ENCODE data around the gene IGSF9B. TPM values are rescaled to one million over a fixed set of nuclear protein-coding genes. Genes with fewer than 3 reads are reported as not detected.

IGSF9B gene
- total RNA-seq, 4 donors from 2014 or later, result 2.1 to 5.1 (median 2.8) TPM

GRCh38 chr11:133903875-133904817 lies 52.6 kb downstream of the IGSF9B start:
- Histone ChIP-seq H3K27me3 (no peaks in the 10 kb centered on the region), H3K9me3 (no peaks in the 10 kb centered on the region), H3K36me3 (peaks cover 0 to 50% (median 0%) of the 10 kb centered on the region in 3 donors), H3K4me1 (no peaks in the 10 kb centered on the region), H3K4me3 (no peak overlapping the region), H3K27ac (no peak overlapping the region)
- TF ChIP-seq EP300 (IDR thresholded peaks at IDR 0.05), result no peak
- TF ChIP-seq POLR2A (IDR thresholded peaks at IDR 0.05), result no peak
- TF ChIP-seq CTCF (IDR thresholded peaks at IDR 0.05), result no peak
- whole genome bisulfite sequencing, 2 donors, result 90% methylated on average over 8 of the region's 8 CpGs
- no peak for DNase-seq (ENCODE audit: low spot score in 2 of 2)

- Histone ChIP-seq H3K27me3 (no peaks in the 10 kb centered on the region), H3K9me3 (no peaks in the 10 kb centered on the region), H3K4me3 (no peak overlapping the region), H3K36me3 (peaks cover 0 to 47% (median 0%) of the 10 kb centered on the region in 3 donors), H3K4me1 (no peaks in the 10 kb centered on the region), H3K27ac (no peak overlapping the region)
- 93 to 94% methylated on average over 13 of the region's 13 CpGs for whole genome bisulfite sequencing, 2 donors
- no peak for DNase-seq (ENCODE audit: low spot score in 2 of 2)
- no peak for TF ChIP-seq EP300 (IDR thresholded peaks at IDR 0.05)
- TF ChIP-seq CTCF (IDR thresholded peaks at IDR 0.05), result no peak
- no peak for TF ChIP-seq POLR2A (IDR thresholded peaks at IDR 0.05)
Measured at GRCh38 chr11:133903056-133903455, 53.7 kb downstream of the IGSF9B start.

GRCh38 chr11:133902506-133902905 lies 54.3 kb downstream of the IGSF9B start:
- no peak overlapping the region for H3K27ac ChIP-seq
- no peak overlapping the region for H3K4me3 ChIP-seq
- H3K36me3 ChIP-seq, result peaks cover 0 to 42% (median 0%) of the 10 kb centered on the region in 3 donors
- H3K4me1 ChIP-seq, result no peaks in the 10 kb centered on the region
- no peaks in the 10 kb centered on the region for H3K27me3 ChIP-seq
- WGBS, 2 donors, result 88 to 96% methylated on average over 4 of the region's 4 CpGs
- TF ChIP-seq POLR2A (IDR thresholded peaks at IDR 0.05), result no peak
- TF ChIP-seq EP300 (IDR thresholded peaks at IDR 0.05), result no peak
- no peak for TF ChIP-seq CTCF (IDR thresholded peaks at IDR 0.05)
- DNase-seq (ENCODE audit: low spot score in 2 of 2), result no peak
- H3K9me3 ChIP-seq, result no peaks in the 10 kb centered on the region

- Histone ChIP-seq H3K27me3 (no peaks in the 10 kb centered on the region), H3K9me3 (no peaks in the 10 kb centered on the region), H3K36me3 (peaks cover 0 to 36% (median 0%) of the 10 kb centered on the region in 3 donors), H3K27ac (no peak overlapping the region), H3K4me3 (no peak overlapping the region), H3K4me1 (no peaks in the 10 kb centered on the region)
- 95 to 98% methylated on average over 3 of the region's 3 CpGs for WGBS, 2 donors
- TF ChIP-seq EP300 (IDR thresholded peaks at IDR 0.05) (no peak), CTCF (IDR thresholded peaks at IDR 0.05) (no peak), POLR2A (IDR thresholded peaks at IDR 0.05) (no peak)
- no peak for DNase-seq (ENCODE audit: low spot score in 2 of 2)
Measured at GRCh38 chr11:133901999-133902398, 54.8 kb downstream of the IGSF9B start.

- Histone ChIP-seq H3K9me3 (no peaks in the 10 kb centered on the region), H3K4me3 (no peak overlapping the region), H3K4me1 (no peaks in the 10 kb centered on the region), H3K27me3 (no peaks in the 10 kb centered on the region), H3K27ac (no peak overlapping the region), H3K36me3 (peaks cover 0 to 32% (median 0%) of the 10 kb centered on the region in 3 donors)
- DNase-seq (ENCODE audit: low spot score in 2 of 2), result no peak
- 82 to 83% methylated on average over 7 of the region's 7 CpGs for WGBS, 2 donors
- TF ChIP-seq EP300 (IDR thresholded peaks at IDR 0.05), result no peak
- TF ChIP-seq POLR2A (IDR thresholded peaks at IDR 0.05), result no peak
Measured at GRCh38 chr11:133901316-133901715, 55.5 kb downstream of the IGSF9B start.
